ENCODE measurements around the gene FARSB.

DNA sequence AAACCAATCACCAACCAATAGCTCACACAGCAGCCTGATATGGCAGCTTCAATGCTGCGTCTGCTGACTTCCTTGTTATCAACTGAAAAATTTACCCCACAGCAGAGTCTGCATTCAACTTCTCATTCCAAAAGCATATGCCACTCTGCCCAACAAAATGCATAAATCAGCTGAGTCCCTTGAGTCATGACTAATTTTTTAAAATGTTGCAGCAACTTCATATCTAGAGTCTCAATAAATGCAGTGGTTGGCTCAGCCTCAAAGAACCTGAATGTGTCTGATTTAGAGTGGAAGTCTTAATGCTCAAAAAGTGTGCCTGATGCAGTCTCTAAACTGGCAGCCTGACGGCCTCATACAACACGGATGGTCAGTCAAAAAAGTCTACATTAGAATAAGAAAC lies 46.5 kb downstream of the FARSB start:
- TF ChIP-seq CTCF (IDR thresholded peaks at IDR 0.05) (no peak), POLR2A (IDR thresholded peaks at IDR 0.05) (no peak)
